ENCODE measurements around the gene CSTPP1.

CSTPP1 gene

DNA sequence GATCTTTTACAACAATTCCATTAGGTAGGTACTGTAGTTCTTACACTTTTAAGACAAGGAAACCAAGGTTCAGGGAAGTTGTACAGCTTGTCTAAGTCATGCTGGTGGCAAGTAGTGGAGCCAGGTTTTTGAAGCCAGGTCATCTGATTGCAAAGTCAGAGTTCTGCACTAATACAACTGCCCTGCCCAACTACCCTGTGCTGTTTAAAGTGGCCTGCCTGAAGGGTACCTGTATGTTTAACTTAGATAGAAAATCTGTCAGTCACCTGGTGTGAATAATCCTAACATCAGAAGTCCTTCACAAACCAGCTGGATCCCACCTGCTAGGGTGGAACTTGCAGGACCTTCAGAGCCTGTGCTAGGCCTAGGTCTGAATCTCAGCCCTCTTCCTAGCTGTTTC, 195.9 kb downstream of the CSTPP1 start:
- TF ChIP-seq REST (IDR thresholded peaks at IDR 0.05; ENCODE audit: insufficient read depth in 1 of 2, low read depth in 2 of 2, low read length in 2 of 2) (no peak), POLR2AphosphoS5 (IDR thresholded peaks at IDR 0.05; ENCODE audit: low read depth, low read length) (no peak), FOXP2 (optimal IDR thresholded peaks at IDR 0.05; ENCODE audit: borderline replicate concordance, extremely low read depth, extremely low read length, insufficient read depth) (no peak), TAF1 (IDR thresholded peaks at IDR 0.05; ENCODE audit: borderline replicate concordance, insufficient read depth, low read length) (no peak), SIN3A (IDR thresholded peaks at IDR 0.05; ENCODE audit: borderline replicate concordance, insufficient read depth, low read length) (no peak)

- TF ChIP-seq FOXP2 (optimal IDR thresholded peaks at IDR 0.05; ENCODE audit: borderline replicate concordance, extremely low read depth, extremely low read length, insufficient read depth) (no peak), POLR2AphosphoS5 (IDR thresholded peaks at IDR 0.05; ENCODE audit: low read depth, low read length) (no peak), SIN3A (IDR thresholded peaks at IDR 0.05; ENCODE audit: borderline replicate concordance, insufficient read depth, low read length) (no peak), TAF1 (IDR thresholded peaks at IDR 0.05; ENCODE audit: borderline replicate concordance, insufficient read depth, low read length) (no peak), REST (IDR thresholded peaks at IDR 0.05; ENCODE audit: insufficient read depth in 1 of 2, low read depth in 2 of 2, low read length in 2 of 2) (no peak)
Measured at GRCh38 chr11:47132981-47133380, 196.4 kb downstream of the CSTPP1 start.

GRCh38 chr11:47136327-47136726, 199.8 kb downstream of the CSTPP1 start:
- TF ChIP-seq POLR2AphosphoS5 (IDR thresholded peaks at IDR 0.05; ENCODE audit: low read depth, low read length) (no peak), REST (IDR thresholded peaks at IDR 0.05; ENCODE audit: insufficient read depth in 1 of 2, low read depth in 2 of 2, low read length in 2 of 2) (no peak), TAF1 (IDR thresholded peaks at IDR 0.05; ENCODE audit: borderline replicate concordance, insufficient read depth, low read length) (no peak), FOXP2 (optimal IDR thresholded peaks at IDR 0.05; ENCODE audit: borderline replicate concordance, extremely low read depth, extremely low read length, insufficient read depth) (no peak), SIN3A (IDR thresholded peaks at IDR 0.05; ENCODE audit: borderline replicate concordance, insufficient read depth, low read length) (no peak)

GRCh38 chr11:47136921-47137320, 200.4 kb downstream of the CSTPP1 start:
- no peak for TF ChIP-seq SIN3A (IDR thresholded peaks at IDR 0.05; ENCODE audit: borderline replicate concordance, insufficient read depth, low read length)
- no peak for TF ChIP-seq POLR2AphosphoS5 (IDR thresholded peaks at IDR 0.05; ENCODE audit: low read depth, low read length)
- TF ChIP-seq TAF1 (IDR thresholded peaks at IDR 0.05; ENCODE audit: borderline replicate concordance, insufficient read depth, low read length) = no peak
- no peak for TF ChIP-seq REST (IDR thresholded peaks at IDR 0.05; ENCODE audit: insufficient read depth in 1 of 2, low read depth in 2 of 2, low read length in 2 of 2)
- no peak for TF ChIP-seq FOXP2 (optimal IDR thresholded peaks at IDR 0.05; ENCODE audit: borderline replicate concordance, extremely low read depth, extremely low read length, insufficient read depth)

DNA sequence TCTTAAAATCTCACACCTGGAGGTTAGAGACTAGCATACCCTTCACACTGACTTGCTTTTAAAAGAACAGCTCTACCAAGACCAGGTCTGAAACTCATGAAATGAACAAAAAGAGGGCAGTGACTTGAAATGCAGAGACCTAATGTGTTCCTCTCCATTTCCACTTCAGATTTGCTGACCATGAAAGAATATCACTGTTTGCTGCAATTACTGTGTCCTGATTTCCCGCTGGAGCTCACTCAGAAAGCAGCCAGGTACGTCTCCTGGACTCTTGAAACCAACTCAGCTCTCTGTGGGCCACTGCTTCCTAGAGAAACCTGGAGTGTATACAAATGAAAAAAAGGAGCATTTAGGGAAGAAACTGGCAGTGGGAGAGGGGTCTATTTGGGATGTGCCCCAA, 200.9 kb downstream of the CSTPP1 start:
- no peak for TF ChIP-seq REST (IDR thresholded peaks at IDR 0.05; ENCODE audit: insufficient read depth in 1 of 2, low read depth in 2 of 2, low read length in 2 of 2)
- TF ChIP-seq SIN3A (IDR thresholded peaks at IDR 0.05; ENCODE audit: borderline replicate concordance, insufficient read depth, low read length) = no peak
- no peak for TF ChIP-seq POLR2AphosphoS5 (IDR thresholded peaks at IDR 0.05; ENCODE audit: low read depth, low read length)
- no peak for TF ChIP-seq FOXP2 (optimal IDR thresholded peaks at IDR 0.05; ENCODE audit: borderline replicate concordance, extremely low read depth, extremely low read length, insufficient read depth)
- TF ChIP-seq TAF1 (IDR thresholded peaks at IDR 0.05; ENCODE audit: borderline replicate concordance, insufficient read depth, low read length) = no peak

Measured in PFSK-1 (cell line).